ENCODE measurements around the gene LGR4.

Gene LGR4

GRCh38 chr11:27384227-27384626, 88.4 kb downstream of the LGR4 start:
- Histone ChIP-seq H3K36me3 (ENCODE audit: control insufficient read depth in 2 of 2, insufficient read depth in 1 of 2, low read length in 2 of 2) (peaks cover 0 to 31% of the 10 kb centered on the region in 2 experiments; a peak in 2 of 3 replicates), H3K4me1 (ENCODE audit: control insufficient read depth, insufficient read depth, low read length) (peaks cover 8% of the 10 kb centered on the region; the same call in 1 of the 2 replicates), H3K4me3 (ENCODE audit: low read depth, low read length) (no peak overlapping the region), H3K9me3 (ENCODE audit: control insufficient read depth, insufficient read depth, low read depth, low read length) (no peaks in the 10 kb centered on the region), H3K27ac (ENCODE audit: extremely low read depth, low read depth, low read length) (no peak overlapping the region)
- TF ChIP-seq, protein P1, sequence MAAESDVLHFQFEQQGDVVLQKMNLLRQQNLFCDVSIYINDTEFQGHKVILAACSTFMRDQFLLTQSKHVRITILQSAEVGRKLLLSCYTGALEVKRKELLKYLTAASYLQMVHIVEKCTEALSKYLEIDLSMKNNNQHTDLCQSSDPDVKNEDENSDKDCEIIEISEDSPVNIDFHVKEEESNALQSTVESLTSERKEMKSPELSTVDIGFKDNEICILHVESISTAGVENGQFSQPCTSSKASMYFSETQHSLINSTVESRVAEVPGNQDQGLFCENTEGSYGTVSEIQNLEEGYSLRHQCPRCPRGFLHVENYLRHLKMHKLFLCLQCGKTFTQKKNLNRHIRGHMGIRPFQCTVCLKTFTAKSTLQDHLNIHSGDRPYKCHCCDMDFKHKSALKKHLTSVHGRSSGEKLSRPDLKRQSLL (tag by site-specific recombination; IDR thresholded peaks at IDR 0.05): no peak
- TF ChIP-seq, protein P2, sequence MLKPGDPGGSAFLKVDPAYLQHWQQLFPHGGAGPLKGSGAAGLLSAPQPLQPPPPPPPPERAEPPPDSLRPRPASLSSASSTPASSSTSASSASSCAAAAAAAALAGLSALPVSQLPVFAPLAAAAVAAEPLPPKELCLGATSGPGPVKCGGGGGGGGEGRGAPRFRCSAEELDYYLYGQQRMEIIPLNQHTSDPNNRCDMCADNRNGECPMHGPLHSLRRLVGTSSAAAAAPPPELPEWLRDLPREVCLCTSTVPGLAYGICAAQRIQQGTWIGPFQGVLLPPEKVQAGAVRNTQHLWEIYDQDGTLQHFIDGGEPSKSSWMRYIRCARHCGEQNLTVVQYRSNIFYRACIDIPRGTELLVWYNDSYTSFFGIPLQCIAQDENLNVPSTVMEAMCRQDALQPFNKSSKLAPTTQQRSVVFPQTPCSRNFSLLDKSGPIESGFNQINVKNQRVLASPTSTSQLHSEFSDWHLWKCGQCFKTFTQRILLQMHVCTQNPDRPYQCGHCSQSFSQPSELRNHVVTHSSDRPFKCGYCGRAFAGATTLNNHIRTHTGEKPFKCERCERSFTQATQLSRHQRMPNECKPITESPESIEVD (tag by site-specific recombination; IDR thresholded peaks at IDR 0.05): peak; percentile 55
- ChIA-PET POLR2A (interaction anchor here (0.7 to 1.0 kb wide), 2 partner anchors 11 to 77 kb away, joined by 3 to 4 read pairs; no protein-coding TSS in a partner anchor), CTCF (interaction anchor here (1.6 to 2.2 kb wide), 2 partner anchors 102 to 113 kb away, joined by 3 to 8 read pairs; no protein-coding TSS in a partner anchor)

- POLR2A ChIA-PET: interaction anchor here (0.7 to 1.0 kb wide), 2 partner anchors 12 to 77 kb away, joined by 3 to 4 read pairs; no protein-coding TSS in a partner anchor
Observed at GRCh38 chr11:27383645-27384044, 88.9 kb downstream of the LGR4 start.

GRCh38 chr11:27381238-27381666, 91.3 kb downstream of the LGR4 start:
- Histone ChIP-seq H3K9me3 (ENCODE audit: control insufficient read depth, insufficient read depth, low read depth, low read length) (no peaks in the 10 kb centered on the region), H3K27ac (ENCODE audit: extremely low read depth, low read depth, low read length) (no peak overlapping the region), H3K4me3 (ENCODE audit: low read depth, low read length) (no peak overlapping the region), H3K4me1 (ENCODE audit: control insufficient read depth, insufficient read depth, low read length) (no peaks in the 10 kb centered on the region), H3K36me3 (ENCODE audit: control insufficient read depth in 2 of 2, insufficient read depth in 1 of 2, low read length in 2 of 2) (peaks cover 0 to 47% of the 10 kb centered on the region in 2 experiments; a peak in 2 of 3 replicates)
- no peak for TF ChIP-seq ZNF501 (tag by site-specific recombination; IDR thresholded peaks at IDR 0.05)
- TF ChIP-seq SCRT1 (tag by site-specific recombination; IDR thresholded peaks at IDR 0.05; ENCODE audit: borderline replicate concordance): 0 out of 2 replicates have a peak, but pooled peaks have one; percentile 9
- no peak for TF ChIP-seq ZNF529 (tag by site-specific recombination; IDR thresholded peaks at IDR 0.05; ENCODE audit: insufficient replicate concordance)
- TF ChIP-seq OSR2 (tag by site-specific recombination; IDR thresholded peaks at IDR 0.05): 0 out of 2 replicates have a peak, but pooled peaks have one; percentile 23
- TF ChIP-seq SCRT2 (tag by site-specific recombination; IDR thresholded peaks at IDR 0.05): peak; percentile 27; the same call in 1 of the 2 replicates
- no peak for TF ChIP-seq ZNF223 (tag by site-specific recombination; IDR thresholded peaks at IDR 0.05)
- no peak for TF ChIP-seq GFI1B (tag by site-specific recombination; IDR thresholded peaks at IDR 0.05)
- CTCF ChIA-PET: interaction anchor here (1.2 to 1.5 kb wide), 2 partner anchors 105 to 117 kb away, joined by 5 to 6 read pairs; no protein-coding TSS in a partner anchor
- POLR2A ChIA-PET: no interaction called here

More at GRCh38 chr11:27383645-27384044, 88.9 kb downstream of the LGR4 start:
- Histone ChIP-seq H3K27ac (ENCODE audit: extremely low read depth, low read depth, low read length) (no peak overlapping the region), H3K9me3 (ENCODE audit: control insufficient read depth, insufficient read depth, low read depth, low read length) (no peaks in the 10 kb centered on the region), H3K36me3 (ENCODE audit: control insufficient read depth in 2 of 2, insufficient read depth in 1 of 2, low read length in 2 of 2) (peaks cover 0 to 36% of the 10 kb centered on the region in 2 experiments; a peak in 2 of 3 replicates), H3K4me1 (ENCODE audit: control insufficient read depth, insufficient read depth, low read length) (peaks cover 7% of the 10 kb centered on the region; the same call in 1 of the 2 replicates), H3K4me3 (ENCODE audit: low read depth, low read length) (no peak overlapping the region)
- CTCF ChIA-PET: interaction anchor here (1.6 to 2.2 kb wide), 2 partner anchors 102 to 113 kb away, joined by 3 to 8 read pairs; no protein-coding TSS in a partner anchor
- TF ChIP-seq ZFP69B (tag by site-specific recombination; IDR thresholded peaks at IDR 0.05): no peak
- TF ChIP-seq, protein P2 (tag by site-specific recombination; IDR thresholded peaks at IDR 0.05): 0 out of 2 replicates have a peak, but pooled peaks have one; percentile 16

GRCh38 chr11:27380771-27381170, 91.8 kb downstream of the LGR4 start:
- Histone ChIP-seq H3K27ac (ENCODE audit: extremely low read depth, low read depth, low read length) (no peak overlapping the region), H3K9me3 (ENCODE audit: control insufficient read depth, insufficient read depth, low read depth, low read length) (no peaks in the 10 kb centered on the region), H3K36me3 (ENCODE audit: control insufficient read depth in 2 of 2, insufficient read depth in 1 of 2, low read length in 2 of 2) (peaks cover 0 to 47% of the 10 kb centered on the region in 2 experiments; a peak in 2 of 3 replicates), H3K4me1 (ENCODE audit: control insufficient read depth, insufficient read depth, low read length) (no peaks in the 10 kb centered on the region), H3K4me3 (ENCODE audit: low read depth, low read length) (no peak overlapping the region)
- POLR2A ChIA-PET: no interaction called here
- CTCF ChIA-PET: interaction anchor here (1.2 to 1.5 kb wide), 2 partner anchors 105 to 118 kb away, joined by 5 to 6 read pairs; no protein-coding TSS in a partner anchor
- TF ChIP-seq ZSCAN23 (tag by site-specific recombination; IDR thresholded peaks at IDR 0.05) (no peak), ZNF677 (tag by site-specific recombination; IDR thresholded peaks at IDR 0.05) (no peak), ZBTB17 (tag by site-specific recombination; IDR thresholded peaks at IDR 0.05) (no peak), ZNF174 (tag by site-specific recombination; IDR thresholded peaks at IDR 0.05) (no peak), ZNF404 (tag by site-specific recombination; IDR thresholded peaks at IDR 0.05) (no peak), ZNF701 (tag by site-specific recombination; IDR thresholded peaks at IDR 0.05) (no peak), ZNF510 (tag by site-specific recombination; IDR thresholded peaks at IDR 0.05; ENCODE audit: insufficient replicate concordance) (no peak), ZBTB1 (tag by site-specific recombination; IDR thresholded peaks at IDR 0.05) (no peak), HOXD13 (CRISPR knock-in tag; IDR thresholded peaks at IDR 0.05; ENCODE audit: borderline replicate concordance) (no peak), ZNF221 (tag by site-specific recombination; IDR thresholded peaks at IDR 0.05; ENCODE audit: borderline replicate concordance) (no peak)
- TF ChIP-seq, protein P3, sequence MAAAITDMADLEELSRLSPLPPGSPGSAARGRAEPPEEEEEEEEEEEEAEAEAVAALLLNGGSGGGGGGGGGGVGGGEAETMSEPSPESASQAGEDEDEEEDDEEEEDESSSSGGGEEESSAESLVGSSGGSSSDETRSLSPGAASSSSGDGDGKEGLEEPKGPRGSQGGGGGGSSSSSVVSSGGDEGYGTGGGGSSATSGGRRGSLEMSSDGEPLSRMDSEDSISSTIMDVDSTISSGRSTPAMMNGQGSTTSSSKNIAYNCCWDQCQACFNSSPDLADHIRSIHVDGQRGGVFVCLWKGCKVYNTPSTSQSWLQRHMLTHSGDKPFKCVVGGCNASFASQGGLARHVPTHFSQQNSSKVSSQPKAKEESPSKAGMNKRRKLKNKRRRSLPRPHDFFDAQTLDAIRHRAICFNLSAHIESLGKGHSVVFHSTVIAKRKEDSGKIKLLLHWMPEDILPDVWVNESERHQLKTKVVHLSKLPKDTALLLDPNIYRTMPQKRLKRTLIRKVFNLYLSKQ (tag by site-specific recombination; IDR thresholded peaks at IDR 0.05; ENCODE audit: borderline replicate concordance): no peak
